Testis (tissue), 2 donors: Measurements from ENCODE around the gene SIGLEC15.

ENCODE experiments used
- POLR2A ChIP-seq: fragments of 450-650 bp; IDR thresholded peaks from one replicate; pipeline ENCODE4 v1.6.1; 2017; ENCODE audit warnings: antibody characterized with exemption, mild to moderate bottlenecking, moderate library complexity
- TF ChIP-seq, protein P1 (sequence below), 3 experiments: fragments of 450-650 bp in 2 of 3; fragments of 200-600 bp in 1 of 3; sonication (generic) in 1 of 3; IDR thresholded peaks; one replicate each; pipeline ENCODE4 v1.5.1; 2016 to 2019; ENCODE audit warnings: antibody characterized with exemption in 3 of 3, mild to moderate bottlenecking in 2 of 3, moderate library complexity in 1 of 3

DNA sequence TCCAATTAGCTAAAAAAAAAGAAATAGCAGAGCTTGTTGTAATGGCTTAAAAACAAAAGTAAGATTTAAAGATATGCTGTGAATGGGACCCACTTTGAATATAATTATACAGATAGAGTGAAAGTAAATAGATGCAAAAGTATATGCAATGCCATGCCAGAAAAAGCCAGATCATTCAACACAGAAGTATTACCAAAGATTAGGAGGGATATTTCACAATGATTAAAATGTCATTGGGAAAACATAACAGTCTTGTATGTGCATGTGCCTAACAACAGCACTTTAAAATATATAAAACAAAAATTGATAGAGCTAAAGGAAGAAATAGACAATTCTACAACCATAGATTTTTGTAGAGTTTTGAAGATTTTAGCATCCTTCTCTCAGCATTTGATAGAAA, 19.9 kb upstream of the SIGLEC15 start:
- no peak for TF ChIP-seq POLR2A
- TF ChIP-seq, protein P1, sequence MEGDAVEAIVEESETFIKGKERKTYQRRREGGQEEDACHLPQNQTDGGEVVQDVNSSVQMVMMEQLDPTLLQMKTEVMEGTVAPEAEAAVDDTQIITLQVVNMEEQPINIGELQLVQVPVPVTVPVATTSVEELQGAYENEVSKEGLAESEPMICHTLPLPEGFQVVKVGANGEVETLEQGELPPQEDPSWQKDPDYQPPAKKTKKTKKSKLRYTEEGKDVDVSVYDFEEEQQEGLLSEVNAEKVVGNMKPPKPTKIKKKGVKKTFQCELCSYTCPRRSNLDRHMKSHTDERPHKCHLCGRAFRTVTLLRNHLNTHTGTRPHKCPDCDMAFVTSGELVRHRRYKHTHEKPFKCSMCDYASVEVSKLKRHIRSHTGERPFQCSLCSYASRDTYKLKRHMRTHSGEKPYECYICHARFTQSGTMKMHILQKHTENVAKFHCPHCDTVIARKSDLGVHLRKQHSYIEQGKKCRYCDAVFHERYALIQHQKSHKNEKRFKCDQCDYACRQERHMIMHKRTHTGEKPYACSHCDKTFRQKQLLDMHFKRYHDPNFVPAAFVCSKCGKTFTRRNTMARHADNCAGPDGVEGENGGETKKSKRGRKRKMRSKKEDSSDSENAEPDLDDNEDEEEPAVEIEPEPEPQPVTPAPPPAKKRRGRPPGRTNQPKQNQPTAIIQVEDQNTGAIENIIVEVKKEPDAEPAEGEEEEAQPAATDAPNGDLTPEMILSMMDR (IDR thresholded peaks at IDR 0.05) = no peak
